ENCODE results near the gene P2RY14. TPM values are rescaled to one million over a fixed set of nuclear protein-coding genes. Genes with fewer than 3 reads are reported as not detected.
A peak's percentile ranks its signal among the peaks of the same experiment; 100 is the strongest.

The P2RY14 gene
- total and polyA plus RNA-seq, 2 experiments from 2014 or later: not detected

GRCh38 chr3:151303751-151304150, 25.4 kb upstream of the P2RY14 start:
- peaks cover 63% of the 10 kb centered on the region for H3K4me1 ChIP-seq (ENCODE audit: insufficient read depth)
- DNase-seq: no peak
- in situ Hi-C loops (cut with MboI): no loop called here
- H3F3A ChIP-seq (ENCODE audit: insufficient read depth): peaks cover 32% of the 10 kb centered on the region
- 77 to 78% methylated on average over 2 of the region's 2 CpGs for WGBS, 2 experiments (ENCODE audit: low coverage in 1 of 2, low lambda C conversion rate in 2 of 2, missing lambda C conversion rate in 2 of 2)
- H3K9me2 ChIP-seq (ENCODE audit: insufficient read depth): no peaks in the 10 kb centered on the region
- no peak for TF ChIP-seq EZH2 (IDR thresholded peaks at IDR 0.05; ENCODE audit: insufficient read depth, poor library complexity, severe bottlenecking)
- H3K27ac ChIP-seq: no peak overlapping the region
- no peaks in the 10 kb centered on the region for H3K36me3 ChIP-seq (ENCODE audit: low read depth)
- H3K4me2 ChIP-seq (ENCODE audit: unreplicated experiment): no peak overlapping the region
- H2AFZ ChIP-seq: no peak overlapping the region
- H3K9me3 ChIP-seq (ENCODE audit: low read depth): no peaks in the 10 kb centered on the region
- H3K27me3 ChIP-seq (replicated peaks; ENCODE audit: insufficient read depth): no peaks in the 10 kb centered on the region
- H3K9ac ChIP-seq: no peak overlapping the region
- H3K79me2 ChIP-seq (ENCODE audit: insufficient read depth): no peaks in the 10 kb centered on the region
- no peaks in the 10 kb centered on the region for H4K20me1 ChIP-seq (ENCODE audit: insufficient read depth)
- no peak overlapping the region for H3K4me3 ChIP-seq

GRCh38 chr3:151301787-151302186, 23.4 kb upstream of the P2RY14 start:
- TF ChIP-seq EZH2 (IDR thresholded peaks at IDR 0.05; ENCODE audit: insufficient read depth, poor library complexity, severe bottlenecking) (no peak), EZH2phosphoT487 (IDR thresholded peaks at IDR 0.05; ENCODE audit: insufficient read depth, low read depth) (0 out of 2 replicates have a peak, but pooled peaks have one; percentile 51)
- peak overlapping the region; percentile 39 for H3K4me2 ChIP-seq (ENCODE audit: unreplicated experiment)
- peak; percentile 88 for DNase-seq
- no peak overlapping the region for H3K9ac ChIP-seq
- H3K9me3 ChIP-seq (ENCODE audit: low read depth): no peaks in the 10 kb centered on the region
- no peaks in the 10 kb centered on the region for H3K27me3 ChIP-seq (replicated peaks; ENCODE audit: insufficient read depth)
- no peaks in the 10 kb centered on the region for H3K36me3 ChIP-seq (ENCODE audit: low read depth)
- no peak overlapping the region for H3K27ac ChIP-seq
- H3K4me1 ChIP-seq (ENCODE audit: insufficient read depth): peaks cover 43% of the 10 kb centered on the region
- no peak overlapping the region for H3K4me3 ChIP-seq
- no peak overlapping the region for H2AFZ ChIP-seq
- H3K79me2 ChIP-seq (ENCODE audit: insufficient read depth): no peaks in the 10 kb centered on the region
- peaks cover 21% of the 10 kb centered on the region for H3F3A ChIP-seq (ENCODE audit: insufficient read depth)
- 29 to 41% methylated on average over 3 of the region's 3 CpGs for WGBS, 2 experiments (ENCODE audit: low coverage in 1 of 2, low lambda C conversion rate in 2 of 2, missing lambda C conversion rate in 2 of 2)
- H4K20me1 ChIP-seq (ENCODE audit: insufficient read depth): no peaks in the 10 kb centered on the region
- H3K9me2 ChIP-seq (ENCODE audit: insufficient read depth): no peaks in the 10 kb centered on the region
- in situ Hi-C loops (cut with MboI): no loop called here

- H3K27ac ChIP-seq: no peak overlapping the region
- no peak overlapping the region for H3K4me2 ChIP-seq (ENCODE audit: unreplicated experiment)
- no peaks in the 10 kb centered on the region for H3K36me3 ChIP-seq (ENCODE audit: low read depth)
- DNase-seq: no peak
- no peaks in the 10 kb centered on the region for H4K20me1 ChIP-seq (ENCODE audit: insufficient read depth)
- H2AFZ ChIP-seq: no peak overlapping the region
- no peaks in the 10 kb centered on the region for H3K9me3 ChIP-seq (ENCODE audit: low read depth)
- peaks cover 9% of the 10 kb centered on the region for H3F3A ChIP-seq (ENCODE audit: insufficient read depth)
- H3K79me2 ChIP-seq (ENCODE audit: insufficient read depth): no peaks in the 10 kb centered on the region
- H3K27me3 ChIP-seq (replicated peaks; ENCODE audit: insufficient read depth): no peaks in the 10 kb centered on the region
- no peak overlapping the region for H3K9ac ChIP-seq
- peaks cover 31% of the 10 kb centered on the region for H3K4me1 ChIP-seq (ENCODE audit: insufficient read depth)
- in situ Hi-C loops (cut with MboI): no loop called here
- TF ChIP-seq EZH2phosphoT487 (IDR thresholded peaks at IDR 0.05; ENCODE audit: insufficient read depth, low read depth) (no peak), EZH2 (IDR thresholded peaks at IDR 0.05; ENCODE audit: insufficient read depth, poor library complexity, severe bottlenecking) (no peak)
- no peaks in the 10 kb centered on the region for H3K9me2 ChIP-seq (ENCODE audit: insufficient read depth)
- H3K4me3 ChIP-seq: no peak overlapping the region
- WGBS, 2 experiments (ENCODE audit: low coverage in 1 of 2, low lambda C conversion rate in 2 of 2, missing lambda C conversion rate in 2 of 2): 91 to 92% methylated on average over 1 of the region's 1 CpG
Measured at GRCh38 chr3:151300539-151300938, 22.2 kb upstream of the P2RY14 start.

- peaks cover 19% of the 10 kb centered on the region for H3K4me1 ChIP-seq (ENCODE audit: insufficient read depth)
- no peak overlapping the region for H3K9ac ChIP-seq
- H2AFZ ChIP-seq: no peak overlapping the region
- H3K79me2 ChIP-seq (ENCODE audit: insufficient read depth): no peaks in the 10 kb centered on the region
- no peaks in the 10 kb centered on the region for H3K9me2 ChIP-seq (ENCODE audit: insufficient read depth)
- 88 to 89% methylated on average over 2 of the region's 2 CpGs for WGBS, 2 experiments (ENCODE audit: low coverage in 1 of 2, low lambda C conversion rate in 2 of 2, missing lambda C conversion rate in 2 of 2)
- no peak overlapping the region for H3K4me2 ChIP-seq (ENCODE audit: unreplicated experiment)
- H3K4me3 ChIP-seq: no peak overlapping the region
- H3K27me3 ChIP-seq (replicated peaks; ENCODE audit: insufficient read depth): no peaks in the 10 kb centered on the region
- no peak overlapping the region for H3K27ac ChIP-seq
- no peak for DNase-seq
- in situ Hi-C loops (cut with MboI): loop anchor here (10.0 kb wide), 3 partner anchors 356 to 616 kb away; no protein-coding TSS in a partner anchor
- H4K20me1 ChIP-seq (ENCODE audit: insufficient read depth): no peaks in the 10 kb centered on the region
- peaks cover 6% of the 10 kb centered on the region for H3F3A ChIP-seq (ENCODE audit: insufficient read depth)
- H3K36me3 ChIP-seq (ENCODE audit: low read depth): no peaks in the 10 kb centered on the region
- H3K9me3 ChIP-seq (ENCODE audit: low read depth): no peaks in the 10 kb centered on the region
- no peak for TF ChIP-seq EZH2phosphoT487 (IDR thresholded peaks at IDR 0.05; ENCODE audit: insufficient read depth, low read depth)
- TF ChIP-seq EZH2 (IDR thresholded peaks at IDR 0.05; ENCODE audit: insufficient read depth, poor library complexity, severe bottlenecking): no peak
Measured at GRCh38 chr3:151299006-151299405, 20.7 kb upstream of the P2RY14 start.

GRCh38 chr3:151297429-151297828, 19.1 kb upstream of the P2RY14 start:
- DNase-seq: no peak
- in situ Hi-C loops (cut with MboI): loop anchor here (10.0 kb wide), 3 partner anchors 357 to 617 kb away; no protein-coding TSS in a partner anchor
- H2AFZ ChIP-seq: no peak overlapping the region

More at GRCh38 chr3:151297429-151297828, 19.1 kb upstream of the P2RY14 start:
- Histone ChIP-seq H3F3A (ENCODE audit: insufficient read depth) (peaks cover 6% of the 10 kb centered on the region), H3K4me1 (ENCODE audit: insufficient read depth) (peaks cover 13% of the 10 kb centered on the region), H4K20me1 (ENCODE audit: insufficient read depth) (no peaks in the 10 kb centered on the region), H3K4me2 (ENCODE audit: unreplicated experiment) (no peak overlapping the region), H3K27ac (no peak overlapping the region), H3K9ac (no peak overlapping the region), H3K9me2 (ENCODE audit: insufficient read depth) (no peaks in the 10 kb centered on the region), H3K9me3 (ENCODE audit: low read depth) (no peaks in the 10 kb centered on the region), H3K79me2 (ENCODE audit: insufficient read depth) (no peaks in the 10 kb centered on the region), H3K36me3 (ENCODE audit: low read depth) (no peaks in the 10 kb centered on the region), H3K4me3 (no peak overlapping the region), H3K27me3 (replicated peaks; ENCODE audit: insufficient read depth) (no peaks in the 10 kb centered on the region)
- WGBS, 2 experiments (ENCODE audit: low coverage in 1 of 2, low lambda C conversion rate in 2 of 2, missing lambda C conversion rate in 2 of 2): 71 to 73% methylated on average over 2 of the region's 2 CpGs
- TF ChIP-seq EZH2 (IDR thresholded peaks at IDR 0.05; ENCODE audit: insufficient read depth, poor library complexity, severe bottlenecking) (no peak), EZH2phosphoT487 (IDR thresholded peaks at IDR 0.05; ENCODE audit: insufficient read depth, low read depth) (no peak)
